GM19397 (cell line): Measurements from ENCODE around the gene TAF1L.

Source experiments
- ATAC-seq: cut with Tn5 transposase; IDR thresholded peaks from one replicate; pipeline ENCODE4 v1.9.1; 2021; ENCODE audit warnings: mild to moderate bottlenecking, moderate library complexity; ENCODE audit not compliant: unreplicated experiment

The TAF1L gene

GRCh38 chr9:32596096-32596865, 39.2 kb downstream of the TAF1L start:
- no peak for ATAC-seq

DNA sequence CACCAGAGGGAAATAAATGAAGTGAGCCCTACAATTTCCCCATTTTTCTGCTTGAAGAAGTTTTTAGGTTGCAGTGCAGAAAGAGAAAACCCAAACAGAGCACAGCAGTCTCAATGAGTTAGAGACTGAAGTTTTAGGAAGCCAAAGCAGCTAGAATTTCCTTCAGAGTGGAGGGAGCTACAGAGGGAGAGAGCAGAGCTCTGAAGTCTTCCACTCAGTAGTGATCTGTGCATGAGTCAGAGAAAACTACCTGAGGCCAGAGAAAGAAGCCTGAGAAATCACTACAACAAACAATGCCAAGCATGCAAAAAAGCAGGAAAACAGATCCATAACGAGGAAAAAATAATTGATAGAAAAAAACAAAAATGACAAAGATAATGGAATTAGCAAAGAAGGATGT, 44.6 kb downstream of the TAF1L start:
- no peak for ATAC-seq

GRCh38 chr9:32590476-32590875, 45.0 kb downstream of the TAF1L start:
- ATAC-seq: no peak

DNA sequence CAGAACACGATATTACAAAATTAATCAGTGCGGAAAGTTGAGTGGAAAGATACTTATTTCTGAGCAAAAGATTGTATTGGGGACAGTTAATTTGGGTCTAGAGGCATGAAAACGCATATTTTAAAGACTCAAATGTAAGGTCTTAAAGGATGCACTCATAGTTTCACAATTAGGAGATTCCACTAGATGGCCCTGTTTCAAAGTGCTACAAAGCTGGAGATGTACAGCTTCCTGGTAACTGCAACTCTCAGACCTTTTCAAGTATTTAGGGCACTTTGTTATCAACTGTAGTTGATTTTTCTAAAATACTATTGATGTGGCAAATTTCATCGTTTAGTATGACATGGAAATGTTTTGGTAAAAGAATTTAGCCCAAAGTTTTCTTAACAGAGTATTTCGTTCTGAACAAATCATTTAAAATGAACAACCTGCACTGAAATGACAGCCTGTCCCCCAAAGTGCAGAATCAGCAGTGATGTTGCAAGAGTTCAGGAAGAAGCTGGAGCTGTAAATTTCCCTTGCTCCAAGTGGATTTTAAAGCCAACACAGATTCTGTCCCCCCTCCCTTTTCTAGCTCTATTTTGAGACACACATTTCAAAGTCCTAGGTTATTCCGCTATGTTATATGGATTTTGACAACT, 46.3 kb downstream of the TAF1L start:
- peak; percentile 82 for ATAC-seq

DNA sequence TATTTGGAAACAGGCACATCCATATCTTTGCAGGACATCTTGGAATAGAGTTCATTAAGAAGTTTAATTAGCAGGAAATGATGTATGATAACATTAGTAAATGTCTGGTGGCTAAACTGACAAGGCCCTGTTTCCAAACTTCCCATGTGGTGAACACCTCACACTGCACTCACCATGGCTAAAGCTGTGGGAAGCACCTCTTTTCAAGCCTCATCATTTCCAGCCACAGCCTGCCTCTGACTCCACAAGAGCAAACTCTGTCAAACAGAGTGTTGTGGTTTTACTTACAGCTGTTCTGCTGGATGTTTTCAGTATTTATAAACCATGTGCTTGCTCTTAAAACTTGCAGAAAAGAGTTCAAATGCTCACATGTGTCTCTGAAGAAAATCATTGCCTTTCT, 47.6 kb downstream of the TAF1L start:
- no peak for ATAC-seq

DNA sequence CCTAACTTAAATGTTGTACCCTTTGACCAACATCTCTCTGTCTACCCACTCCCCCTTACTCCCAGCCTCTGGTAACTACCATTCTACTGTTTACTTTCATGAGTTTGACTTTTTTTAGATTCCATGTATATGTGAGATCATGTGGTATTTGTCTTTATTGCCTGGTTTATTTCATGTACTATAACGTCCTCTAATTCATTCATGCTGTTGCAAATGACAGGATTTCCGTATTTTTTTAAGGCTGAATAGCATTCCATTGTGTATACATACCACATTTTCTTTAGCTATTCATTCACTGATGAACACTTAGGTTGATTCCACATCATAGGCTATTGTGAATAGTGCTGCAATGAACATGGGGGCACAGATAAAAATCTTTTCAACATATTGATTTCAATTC, 50.7 kb downstream of the TAF1L start:
- no peak for ATAC-seq

DNA sequence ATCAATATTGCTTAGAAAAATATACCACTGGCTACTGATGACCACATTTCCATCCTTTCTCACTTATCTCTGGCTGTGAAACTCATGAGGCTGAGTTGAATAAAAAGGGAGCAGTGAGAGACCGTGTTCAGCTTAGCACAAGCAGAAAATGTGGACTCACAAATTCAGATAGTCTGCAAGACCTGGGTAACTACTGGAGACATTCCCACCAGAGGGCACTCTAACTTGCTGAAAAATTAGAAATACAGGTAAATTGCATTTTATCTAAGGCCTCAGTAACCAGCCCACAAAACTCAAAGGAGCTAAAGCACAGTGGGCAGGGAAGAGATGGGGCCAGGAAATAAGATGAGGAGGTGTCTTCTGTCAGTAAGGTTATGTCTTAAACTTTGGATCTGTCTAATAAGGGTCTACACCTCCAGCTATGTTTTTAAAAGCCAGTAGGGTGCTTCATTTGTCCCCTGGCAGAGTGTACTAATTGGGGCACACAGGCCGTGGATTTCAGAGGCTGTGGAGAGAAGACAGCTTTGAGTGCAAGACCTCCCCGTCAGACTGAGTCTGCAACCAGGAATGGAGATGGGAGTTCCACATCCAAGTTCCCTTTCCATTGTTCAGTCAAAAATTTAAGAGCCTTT, 53.8 kb downstream of the TAF1L start:
- ATAC-seq: no peak

DNA sequence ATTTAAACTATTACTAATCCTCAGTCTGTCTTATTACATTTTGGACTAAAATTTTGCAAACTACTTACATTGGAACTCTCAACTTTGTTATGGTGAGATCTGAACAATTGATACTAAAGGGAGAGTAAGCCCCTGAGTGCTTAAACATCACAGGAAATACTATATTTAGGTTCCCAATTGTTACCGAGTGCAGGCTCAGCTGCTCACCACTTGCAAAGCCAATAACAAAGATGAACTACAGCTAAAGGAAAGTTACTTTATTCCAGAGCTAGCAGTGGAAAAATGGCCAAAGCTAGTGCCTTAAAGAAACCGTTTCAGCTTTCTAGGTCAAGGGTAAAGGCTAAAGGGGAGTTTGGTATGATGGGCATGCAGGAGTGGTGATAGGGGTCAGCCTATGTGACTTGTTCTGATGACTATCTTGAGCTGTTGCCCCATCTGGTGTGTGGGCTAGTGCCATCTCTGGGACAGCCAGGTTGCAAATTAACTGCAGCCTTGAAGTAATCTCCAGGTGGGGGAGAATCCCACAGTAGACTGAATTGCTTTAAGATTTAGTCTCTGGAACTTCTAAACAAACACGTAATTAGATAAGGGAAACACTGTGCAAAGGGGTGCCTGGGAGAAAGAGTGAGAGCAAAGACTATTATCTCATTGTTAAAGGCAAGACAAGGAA, 54.7 kb downstream of the TAF1L start:
- no peak for ATAC-seq

DNA sequence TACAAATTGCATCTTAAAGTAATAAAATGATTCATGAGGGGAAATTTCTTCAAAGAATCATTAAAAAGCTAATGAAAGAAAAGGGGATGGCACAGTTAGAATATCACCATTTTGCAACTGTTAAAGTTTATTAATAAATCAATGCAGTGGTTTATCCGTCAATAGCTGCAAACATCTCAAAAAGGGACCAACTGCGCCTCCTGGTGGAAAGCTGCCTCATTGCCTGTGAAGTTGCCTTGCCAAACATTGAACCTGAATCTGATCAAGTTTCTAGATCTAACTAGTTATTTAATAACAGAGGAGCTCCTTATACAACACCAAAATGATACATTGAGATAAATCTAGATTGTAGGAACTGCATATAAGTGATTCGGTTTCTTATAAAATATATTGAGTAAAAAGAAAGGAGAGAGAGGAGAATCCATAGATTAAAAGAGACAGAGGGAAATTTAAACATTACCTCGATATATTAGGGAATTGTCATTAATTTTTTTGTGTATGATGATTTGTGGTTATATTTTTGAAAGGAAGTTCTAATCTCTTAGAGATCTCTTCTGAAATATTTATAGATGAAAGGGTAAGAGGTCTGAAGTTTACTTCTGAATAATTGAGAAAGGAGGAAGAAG, 55.6 kb downstream of the TAF1L start:
- no peak for ATAC-seq
